Neutrophil (primary cell): Measurements from ENCODE around the gene BSND.

Experiments
- H3K27ac ChIP-seq: fragments of 200-600 bp; sonication (generic); 2 replicates; pipeline ENCODE4 v1.5.1; 2016; ENCODE audit warnings: mild to moderate bottlenecking, moderate library complexity
- H3K27me3 ChIP-seq: fragments of 200-600 bp; sonication (generic); 2 replicates; pipeline ENCODE4 v1.6.0; 2016; ENCODE audit warnings: mild to moderate bottlenecking
- H3K36me3 ChIP-seq: fragments of 200-600 bp; sonication (generic); 2 replicates; pipeline ENCODE4 v1.5.1; 2017
- H3K4me1 ChIP-seq, 2 experiments: fragments of 200-600 bp in 1 of 2; sonication (generic) in 1 of 2; 1 replicate in 1 of 2; 2 replicates in 1 of 2; pipeline versions ENCODE4 v1.5.1 to v1.6.1; 2013 to 2016; ENCODE audit warnings: low read depth in 1 of 2, low read length in 1 of 2, mild to moderate bottlenecking in 1 of 2, moderate library complexity in 1 of 2; ENCODE audit not compliant: control insufficient read depth in 1 of 2, insufficient read depth in 1 of 2
- H3K4me3 ChIP-seq, 2 experiments: fragments of 200-600 bp in 1 of 2; sonication (generic) in 1 of 2; 1 replicate in 1 of 2; 2 replicates in 1 of 2; pipeline ENCODE4 v1.5.1; 2013 to 2016; ENCODE audit warnings: low read depth in 1 of 2, low read length in 1 of 2, mild to moderate bottlenecking in 1 of 2, moderate library complexity in 1 of 2
- H3K9me3 ChIP-seq: fragments of 200-600 bp; sonication (generic); 2 replicates; pipeline ENCODE4 v1.5.1; 2016
- TF ChIP-seq, protein P1 (sequence below): fragments of 200-600 bp; sonication (generic); IDR thresholded peaks from 2 replicates; pipeline ENCODE4 v1.5.1; 2016; ENCODE audit warnings: antibody characterized with exemption

Gene BSND

DNA sequence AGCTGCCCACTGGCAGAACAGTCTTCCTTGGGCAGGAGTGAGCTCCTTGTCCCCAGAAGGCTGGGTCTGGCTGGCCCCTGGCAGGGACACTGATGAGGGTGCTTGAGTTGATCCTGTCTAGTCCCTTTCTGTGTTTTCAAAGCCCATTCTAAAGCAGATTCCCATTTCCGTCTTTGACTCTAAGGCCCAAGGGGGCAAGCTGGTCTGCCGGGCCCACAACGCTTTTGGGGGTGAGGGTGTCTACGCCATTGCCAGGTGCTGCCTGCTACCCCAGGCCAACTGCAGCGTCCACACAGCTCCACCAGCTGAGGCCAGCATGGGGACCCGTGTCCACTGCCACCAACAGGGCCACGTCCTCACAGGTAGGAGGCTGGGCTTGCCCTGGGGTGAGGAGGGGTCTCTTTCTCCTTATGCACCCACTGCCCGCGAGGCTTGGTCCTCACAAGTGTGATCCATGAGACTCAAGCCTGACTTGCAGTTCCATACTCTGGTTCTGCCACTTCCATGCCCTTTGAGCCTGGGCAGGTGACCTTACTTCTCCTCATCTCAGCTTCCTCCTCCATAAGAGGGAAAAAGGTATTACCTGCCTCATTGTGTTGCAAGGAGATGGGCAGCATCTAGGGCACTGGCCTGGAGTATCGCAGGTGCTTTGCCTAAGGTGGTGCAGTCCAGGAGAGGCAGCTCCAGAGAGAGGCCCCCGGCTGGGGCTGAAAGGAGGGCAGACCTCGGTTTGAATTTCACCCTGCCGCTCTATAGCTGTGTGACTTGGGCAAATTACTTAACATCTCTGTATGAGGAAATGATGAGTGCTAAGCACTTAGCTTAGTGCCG, 60.8 kb downstream of the BSND start:
- no peaks in the 10 kb centered on the region for H3K27me3 ChIP-seq
- H3K4me3 ChIP-seq: no peak overlapping the region
- H3K4me1 ChIP-seq: no peaks in the 10 kb centered on the region
- H3K9me3 ChIP-seq: no peaks in the 10 kb centered on the region
- TF ChIP-seq, protein P1, sequence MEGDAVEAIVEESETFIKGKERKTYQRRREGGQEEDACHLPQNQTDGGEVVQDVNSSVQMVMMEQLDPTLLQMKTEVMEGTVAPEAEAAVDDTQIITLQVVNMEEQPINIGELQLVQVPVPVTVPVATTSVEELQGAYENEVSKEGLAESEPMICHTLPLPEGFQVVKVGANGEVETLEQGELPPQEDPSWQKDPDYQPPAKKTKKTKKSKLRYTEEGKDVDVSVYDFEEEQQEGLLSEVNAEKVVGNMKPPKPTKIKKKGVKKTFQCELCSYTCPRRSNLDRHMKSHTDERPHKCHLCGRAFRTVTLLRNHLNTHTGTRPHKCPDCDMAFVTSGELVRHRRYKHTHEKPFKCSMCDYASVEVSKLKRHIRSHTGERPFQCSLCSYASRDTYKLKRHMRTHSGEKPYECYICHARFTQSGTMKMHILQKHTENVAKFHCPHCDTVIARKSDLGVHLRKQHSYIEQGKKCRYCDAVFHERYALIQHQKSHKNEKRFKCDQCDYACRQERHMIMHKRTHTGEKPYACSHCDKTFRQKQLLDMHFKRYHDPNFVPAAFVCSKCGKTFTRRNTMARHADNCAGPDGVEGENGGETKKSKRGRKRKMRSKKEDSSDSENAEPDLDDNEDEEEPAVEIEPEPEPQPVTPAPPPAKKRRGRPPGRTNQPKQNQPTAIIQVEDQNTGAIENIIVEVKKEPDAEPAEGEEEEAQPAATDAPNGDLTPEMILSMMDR: no peak
- H3K36me3 ChIP-seq: no peaks in the 10 kb centered on the region
- H3K27ac ChIP-seq: no peak overlapping the region

GRCh38 chr1:55060133-55060999, 61.6 kb downstream of the BSND start:
- no peaks in the 10 kb centered on the region for H3K36me3 ChIP-seq
- TF ChIP-seq, protein P1: no peak

DNA sequence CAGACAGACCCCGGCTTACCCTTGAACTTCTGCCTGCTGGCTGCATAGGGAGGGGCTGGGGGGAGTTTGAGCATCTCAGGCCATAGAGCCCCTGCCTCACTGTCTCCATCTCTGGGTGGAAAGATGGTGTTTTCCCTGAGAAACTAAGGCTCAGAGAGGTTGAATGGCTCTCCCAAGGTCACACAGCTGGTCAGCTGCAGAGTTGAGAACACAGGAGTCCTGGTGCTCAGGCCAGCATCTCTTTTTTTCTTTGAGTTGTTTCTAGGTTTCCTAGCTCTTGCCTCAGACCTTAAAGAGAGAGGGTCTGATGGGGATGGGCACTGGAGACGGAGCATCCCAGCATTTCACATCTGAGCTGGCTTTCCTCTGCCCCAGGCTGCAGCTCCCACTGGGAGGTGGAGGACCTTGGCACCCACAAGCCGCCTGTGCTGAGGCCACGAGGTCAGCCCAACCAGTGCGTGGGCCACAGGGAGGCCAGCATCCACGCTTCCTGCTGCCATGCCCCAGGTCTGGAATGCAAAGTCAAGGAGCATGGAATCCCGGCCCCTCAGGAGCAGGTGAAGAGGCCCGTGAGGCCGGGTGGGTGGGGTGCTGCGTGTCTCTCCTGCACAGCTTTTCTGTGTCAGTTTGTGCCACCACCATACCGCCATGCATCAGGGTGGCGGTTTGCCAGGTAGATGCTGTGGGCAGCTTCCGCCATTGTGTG, 62.4 kb downstream of the BSND start:
- Histone ChIP-seq H3K9me3 (no peaks in the 10 kb centered on the region), H3K36me3 (peaks cover 6% of the 10 kb centered on the region), H3K27me3 (no peaks in the 10 kb centered on the region), H3K4me1 (no peaks in the 10 kb centered on the region), H3K4me3 (no peak overlapping the region), H3K27ac (no peak overlapping the region)
- TF ChIP-seq, protein P1: no peak

More at GRCh38 chr1:55060133-55060999, 61.6 kb downstream of the BSND start:
- Histone ChIP-seq H3K4me3 (no peak overlapping the region), H3K27ac (no peak overlapping the region), H3K4me1 (no peaks in the 10 kb centered on the region), H3K9me3 (no peaks in the 10 kb centered on the region), H3K27me3 (no peaks in the 10 kb centered on the region)
